HL-60/S4 treated with retinoic acid at 250 ng/mL for 4 days and 3 days (cell line): ENCODE data around the gene KMT5C.
"Not testable (repeated sequence)": the region's sequence is repeated elsewhere in the genome, so short reads cannot be mapped to it uniquely, and the experiment has no call there.

Experiments used
- in situ Hi-C: fragments of 300-500 bp; cut with MboI; formaldehyde crosslinking; loops from 2 replicates; pipeline ENCODE4 v1.7.0; 2022; ENCODE audit warnings: low sequenced_read_pairs

KMT5C gene

DNA sequence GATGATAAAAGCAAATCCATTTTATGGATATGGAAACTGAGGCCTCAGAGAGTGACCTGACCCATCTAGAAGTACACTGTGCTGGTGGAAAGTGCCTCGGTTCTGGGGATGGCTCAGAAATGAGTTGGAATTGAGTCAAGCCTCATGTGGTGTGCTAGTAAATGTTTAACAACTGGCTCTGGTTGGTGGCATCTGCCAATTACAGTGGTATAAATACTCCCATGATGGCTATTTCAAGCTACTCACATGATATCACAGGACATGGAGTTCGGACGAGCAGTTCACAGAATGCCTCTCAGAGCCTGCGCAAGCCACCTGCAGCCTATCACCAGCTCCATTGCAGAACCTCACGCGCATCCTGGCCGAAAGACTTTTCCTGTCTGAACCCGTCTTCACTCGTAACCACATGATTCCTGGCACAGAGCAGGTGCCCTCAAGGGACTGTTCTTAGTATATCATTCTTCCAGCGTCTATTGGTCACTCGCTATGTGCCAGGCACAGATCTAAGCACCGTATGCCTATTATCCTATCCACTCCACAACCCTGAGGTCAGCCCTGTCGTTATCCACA lies 23.6 kb upstream of the KMT5C start:
- in situ Hi-C loops: no loop called here

DNA sequence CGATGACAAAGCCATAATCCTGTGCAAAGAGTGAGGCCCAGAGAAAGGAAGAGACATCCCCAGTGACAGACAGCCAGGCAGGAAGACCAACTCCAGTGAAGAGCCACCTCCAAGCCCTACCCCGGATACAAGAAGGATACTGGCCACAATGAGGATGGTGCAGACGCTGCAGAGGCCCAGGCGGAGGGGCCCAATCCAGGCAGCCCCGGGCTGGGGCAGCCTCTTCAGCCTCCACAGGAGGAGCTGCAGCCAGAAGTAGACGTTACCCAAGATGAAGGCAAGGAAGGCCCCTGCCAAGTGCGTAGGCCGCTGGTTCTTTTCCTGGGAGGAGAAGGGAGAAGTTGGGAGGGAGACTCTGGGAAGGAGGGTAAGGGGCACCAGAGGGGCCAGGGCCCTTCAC lies 23.0 kb upstream of the KMT5C start:
- in situ Hi-C loops: no loop called here

- in situ Hi-C loops: no loop called here
Observed at GRCh38 chr19:55319785-55320184, 19.9 kb upstream of the KMT5C start.

DNA sequence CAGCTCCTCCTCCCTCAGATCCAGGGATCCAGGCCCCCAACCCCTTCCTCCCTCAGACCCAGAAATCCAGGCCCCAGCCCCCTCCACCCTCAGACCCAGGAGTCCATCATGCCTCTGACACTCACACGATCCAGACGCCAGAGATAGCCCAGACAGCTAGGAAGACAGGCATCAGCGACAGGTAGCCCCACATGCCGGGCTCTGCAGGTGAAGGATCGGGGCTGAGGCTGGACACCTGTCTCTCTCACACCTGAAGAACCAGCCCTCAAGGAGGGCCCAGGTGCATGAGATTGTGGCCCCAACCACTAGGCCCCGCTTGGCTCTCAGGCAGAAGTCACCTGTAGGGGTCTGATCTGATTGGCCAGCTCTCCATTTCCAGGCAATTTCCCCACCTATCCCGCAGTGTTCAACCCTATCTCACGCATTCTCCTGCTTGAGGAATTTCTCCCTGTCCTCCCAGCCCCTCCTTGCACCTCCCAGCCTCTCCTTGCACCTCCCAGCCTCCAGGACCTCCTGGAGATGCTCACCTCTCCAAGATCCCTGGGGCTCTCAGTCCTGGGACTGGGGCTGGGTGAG lies 18.7 kb upstream of the KMT5C start:
- in situ Hi-C loops: no loop called here

DNA sequence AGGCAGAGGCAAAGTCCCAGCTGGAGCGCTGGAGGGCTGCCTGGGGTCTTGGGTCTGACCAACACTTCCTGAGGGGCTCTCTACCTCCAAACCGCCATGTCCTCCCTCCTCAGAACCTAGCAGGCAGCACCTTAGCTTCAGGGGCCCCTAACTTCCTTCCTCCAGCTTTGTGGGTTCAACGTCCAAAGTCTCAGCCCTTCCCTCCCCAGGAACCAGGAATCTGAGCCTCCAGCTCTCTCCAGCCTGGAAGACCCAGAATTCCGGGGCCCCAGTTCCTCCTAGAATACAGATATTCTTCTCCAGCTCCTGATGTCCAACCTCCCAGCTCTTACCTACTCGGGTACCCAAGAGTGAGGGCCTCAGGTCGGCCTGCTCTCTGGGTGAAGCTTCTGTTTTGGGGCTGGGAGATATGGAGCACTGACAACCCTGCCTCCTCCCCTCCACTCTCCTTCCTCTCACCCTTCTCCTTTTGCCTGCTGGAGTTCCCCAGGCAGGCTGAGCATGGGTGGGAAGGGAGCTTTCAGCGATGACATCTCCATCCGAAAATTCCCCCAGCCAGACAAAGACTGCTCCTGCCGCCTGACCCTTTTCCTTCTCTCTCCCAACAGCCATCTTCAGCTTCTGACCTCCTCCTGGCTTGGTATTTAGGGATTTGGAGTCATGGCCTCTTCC lies 18.1 kb upstream of the KMT5C start:
- in situ Hi-C loops: no loop called here

DNA sequence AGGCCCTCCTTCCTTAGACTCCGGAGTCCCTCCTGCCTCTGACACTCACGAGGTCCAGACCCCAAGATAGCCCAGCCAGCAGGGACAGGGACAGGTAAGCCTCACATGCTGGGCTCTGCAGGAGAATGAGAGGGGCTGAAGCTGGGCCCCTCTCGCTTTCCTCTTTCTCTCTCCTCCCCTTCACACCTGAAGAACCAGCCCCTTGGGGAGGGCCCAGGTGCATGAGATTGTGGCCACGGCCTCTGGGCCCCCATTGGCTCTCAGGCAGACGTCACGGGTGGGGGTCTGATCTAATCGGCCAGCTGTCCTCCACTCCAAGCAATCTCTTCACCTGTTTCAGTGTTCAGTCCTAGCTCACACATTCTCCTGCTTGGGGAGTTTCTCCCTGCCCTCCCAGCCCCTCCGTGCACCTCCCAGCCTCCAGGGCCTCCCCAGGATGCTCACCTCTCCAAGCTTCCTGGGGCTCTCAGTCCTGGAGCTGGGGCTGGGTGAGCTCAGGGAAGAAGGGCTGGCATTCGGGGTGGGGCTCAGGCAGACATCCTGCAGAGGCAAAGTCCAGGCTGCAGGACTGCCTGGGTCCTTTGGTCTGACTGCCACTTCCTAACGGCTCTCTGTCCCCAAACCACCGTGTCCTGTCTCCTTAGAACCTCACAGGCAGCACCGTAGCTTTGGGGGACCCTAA lies 17.3 kb upstream of the KMT5C start:
- in situ Hi-C loops: no loop called here

GRCh38 chr19:55324662-55325061 lies 15.0 kb upstream of the KMT5C start:
- in situ Hi-C loops: no loop called here

- in situ Hi-C loops: no loop called here
Observed at GRCh38 chr19:55325172-55325571, 14.5 kb upstream of the KMT5C start, which contains the start of gene TMEM150B. TMEM150B (minus strand) TSS chr19:55325341; CDS start chr19:55321036, 4,305 bp downstream.

GRCh38 chr19:55328774-55329318 lies 10.8 kb upstream of the KMT5C start:
- in situ Hi-C loops: not testable (repeated sequence)

GRCh38 chr19:55329791-55330190 lies 9.9 kb upstream of the KMT5C start:
- in situ Hi-C loops: not testable (repeated sequence)

GRCh38 chr19:55333870-55334269 lies 5.8 kb upstream of the KMT5C start:
- in situ Hi-C loops: no loop called here

DNA sequence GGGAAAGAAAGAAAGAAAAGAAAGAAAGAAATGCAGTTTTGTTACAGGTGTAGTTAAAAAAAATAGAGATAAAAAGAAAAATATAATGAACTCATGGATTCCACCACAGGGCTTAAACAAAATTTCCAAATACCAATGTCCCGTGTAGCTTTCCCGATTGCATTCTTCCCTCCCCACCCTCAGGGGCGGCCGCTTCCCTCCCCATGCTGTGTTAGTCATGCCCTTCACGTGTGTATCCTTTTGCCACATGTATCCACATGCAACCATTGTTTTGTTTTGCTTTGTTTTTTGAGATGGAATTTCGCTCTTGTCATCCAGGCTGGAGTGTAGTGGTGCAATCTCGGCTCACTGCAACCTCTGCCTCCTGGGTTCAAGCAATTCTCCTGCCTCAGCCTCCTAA lies 3.6 kb upstream of the KMT5C start:
- in situ Hi-C loops: no loop called here

- in situ Hi-C loops: no loop called here
Observed at GRCh38 chr19:55339889-55340783, 460 bp downstream of the KMT5C start.

DNA sequence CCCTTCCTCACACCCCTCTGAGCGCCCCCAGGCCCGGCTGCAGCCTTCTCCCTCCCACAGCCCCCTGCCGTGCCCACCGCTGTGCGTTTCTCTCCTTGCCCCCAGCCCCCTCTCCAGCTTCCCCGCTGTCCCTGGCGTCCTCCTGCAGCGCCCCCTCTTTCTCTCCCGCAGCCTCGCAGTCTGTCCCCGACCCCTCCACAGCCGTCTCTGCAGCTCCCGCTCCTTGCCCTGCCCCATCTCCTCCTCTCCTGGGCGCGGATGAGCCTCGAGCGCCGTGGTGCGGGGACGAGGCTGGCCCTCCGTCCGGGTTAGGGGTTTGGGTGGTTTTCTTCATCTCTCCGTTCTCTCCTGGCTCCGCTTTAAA lies 1.1 kb downstream of the KMT5C start:
- in situ Hi-C loops: no loop called here

- in situ Hi-C loops: no loop called here
Observed at GRCh38 chr19:55341171-55341588, 1.5 kb downstream of the KMT5C start.

DNA sequence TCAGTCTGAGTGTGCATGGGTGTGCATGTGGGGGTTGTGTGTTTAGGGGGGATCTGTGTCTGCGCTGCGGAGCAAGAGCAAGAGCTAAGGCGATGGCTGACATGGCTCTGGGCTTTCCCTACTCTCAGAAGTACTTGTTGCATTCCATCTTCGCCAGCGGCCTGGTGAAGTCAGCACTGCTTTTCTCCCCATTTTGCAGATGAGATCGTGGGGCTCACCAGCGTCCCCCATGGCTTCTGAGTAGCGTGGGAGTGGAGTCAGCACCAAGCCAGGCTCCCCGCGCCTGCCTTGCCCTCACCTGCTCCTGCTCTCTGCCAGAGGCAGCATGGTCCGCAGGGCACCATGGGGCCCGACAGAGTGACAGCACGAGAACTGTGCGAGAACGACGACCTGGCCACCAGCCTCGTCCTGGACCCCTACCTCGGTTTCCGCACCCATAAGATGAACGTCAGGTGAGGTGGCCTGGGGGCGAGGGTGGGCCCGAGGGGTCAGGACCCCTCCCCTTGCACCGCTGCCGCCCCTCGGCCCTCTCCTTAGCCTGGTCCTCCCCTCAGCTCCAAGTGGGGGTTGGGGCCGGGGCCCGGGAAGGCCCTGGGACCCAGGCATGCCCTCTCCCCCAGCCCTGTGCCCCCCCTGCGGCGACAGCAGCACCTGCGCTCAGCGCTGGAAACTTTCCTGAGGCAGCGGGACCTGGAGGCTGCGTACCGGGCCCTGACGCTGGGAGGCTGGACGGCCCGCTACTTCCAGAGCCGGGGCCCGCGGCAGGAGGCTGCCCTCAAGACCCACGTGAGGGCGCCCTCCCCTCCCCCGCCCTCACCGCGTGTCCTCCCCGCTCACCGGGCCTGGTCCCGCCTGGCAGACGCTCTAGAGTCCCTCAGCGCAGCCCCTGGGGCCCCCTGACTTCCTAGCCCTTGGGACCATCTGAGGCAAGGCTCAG lies 2.2 kb downstream of the KMT5C start:
- in situ Hi-C loops: no loop called here

GRCh38 chr19:55344444-55344843 lies 4.8 kb downstream of the KMT5C start:
- in situ Hi-C loops: no loop called here

GRCh38 chr19:55345101-55345817 lies 5.6 kb downstream of the KMT5C start:
- in situ Hi-C loops: no loop called here
